Neural crest cell (in vitro differentiated cells): ENCODE data around the gene CBX8. TPM values are rescaled to one million over a fixed set of nuclear protein-coding genes. Genes with fewer than 3 reads are reported as not detected.

Experiments
- DNase-seq: peaks from one replicate; pipeline ENCODE4 v3.0.0; 2021; ENCODE audit warnings: low read depth, mixed read lengths, low spot score
- H3K27ac Mint-ChIP-seq: one replicate; pipeline ENCODE4 v1.8.0; 2021; ENCODE audit warnings: mild to moderate bottlenecking, mixed read lengths; ENCODE audit not compliant: unreplicated experiment
- H3K27me3 Mint-ChIP-seq: 2 replicates; pipeline ENCODE4 v1.8.0; 2021; ENCODE audit warnings: low read depth, mild to moderate bottlenecking, mixed read lengths
- H3K36me3 Mint-ChIP-seq: 2 replicates; pipeline ENCODE4 v1.8.0; 2021; ENCODE audit warnings: low read depth, mild to moderate bottlenecking, mixed read lengths
- H3K4me1 Mint-ChIP-seq: 2 replicates; pipeline ENCODE4 v1.8.0; 2021; ENCODE audit warnings: mixed read lengths
- H3K4me3 Mint-ChIP-seq: one replicate; pipeline ENCODE4 v1.8.0; 2021; ENCODE audit warnings: mild to moderate bottlenecking, mixed read lengths
- H3K9me3 Mint-ChIP-seq: 2 replicates; pipeline ENCODE4 v1.8.0; 2021; ENCODE audit warnings: mixed read lengths
- CTCF ChIP-seq: fragments of 200-600 bp; sonication (generic); conservative IDR thresholded peaks from 2 replicates; pipeline ENCODE4 v1.5.0; 2021; ENCODE audit warnings: antibody characterized with exemption, mild to moderate bottlenecking
- total RNA-seq: library from RNA; stranded (reverse); gene quantifications from 2 replicates; pipeline ENCODE4 v1.2.1, GENCODE V29; 2021

CBX8 gene
- total RNA-seq, 1 donor from 2014 or later: 19.2 TPM

DNA sequence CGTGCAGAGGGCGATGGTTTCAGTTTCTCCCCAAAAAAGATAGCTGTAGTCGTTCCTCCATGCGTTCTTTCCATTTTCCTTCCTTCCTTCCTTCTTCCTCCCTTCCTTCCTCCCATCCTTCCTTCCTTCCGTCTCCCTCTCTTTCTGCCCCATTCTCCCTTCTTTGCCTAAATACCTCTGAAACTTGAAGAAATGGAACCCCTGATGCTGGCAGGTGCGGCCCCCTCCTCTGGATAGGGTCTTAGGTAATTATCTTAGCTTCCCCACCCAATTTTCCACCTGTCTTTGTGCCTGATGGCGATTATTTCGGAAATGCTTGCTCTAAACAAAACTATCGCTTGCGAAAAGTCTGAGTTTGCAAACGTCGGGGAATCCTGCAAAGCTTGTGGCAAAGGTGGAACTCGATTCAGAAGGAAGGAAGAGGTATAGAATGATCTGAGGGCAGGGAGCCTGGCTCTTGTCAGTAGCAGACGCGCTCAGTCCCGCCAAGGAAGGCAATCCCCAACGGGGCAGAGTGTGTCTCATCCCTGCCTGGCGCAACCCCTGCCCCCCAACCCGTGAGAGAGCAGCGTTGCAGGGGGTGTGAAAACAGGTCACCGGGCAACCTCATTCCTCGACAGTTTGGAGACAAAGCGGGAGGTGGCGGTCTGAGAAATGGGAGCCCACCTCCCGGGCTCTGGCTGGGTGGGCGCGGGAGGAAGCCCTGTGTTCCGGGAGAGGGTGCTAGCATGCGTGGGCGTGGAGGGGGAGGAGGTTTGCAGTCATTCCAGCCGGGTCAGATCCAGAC, 2.9 kb upstream of the CBX8 start:
- Mint-ChIP-seq H3K27me3 (peaks cover 85% of the 10 kb centered on the region), H3K9me3 (no peaks in the 10 kb centered on the region), H3K27ac (no peak overlapping the region), H3K4me3 (peak overlapping the region; percentile 87), H3K4me1 (peaks cover 42% of the 10 kb centered on the region), H3K36me3 (peaks cover 5% of the 10 kb centered on the region)
- DNase-seq: no peak
- no peak for TF ChIP-seq CTCF

DNA sequence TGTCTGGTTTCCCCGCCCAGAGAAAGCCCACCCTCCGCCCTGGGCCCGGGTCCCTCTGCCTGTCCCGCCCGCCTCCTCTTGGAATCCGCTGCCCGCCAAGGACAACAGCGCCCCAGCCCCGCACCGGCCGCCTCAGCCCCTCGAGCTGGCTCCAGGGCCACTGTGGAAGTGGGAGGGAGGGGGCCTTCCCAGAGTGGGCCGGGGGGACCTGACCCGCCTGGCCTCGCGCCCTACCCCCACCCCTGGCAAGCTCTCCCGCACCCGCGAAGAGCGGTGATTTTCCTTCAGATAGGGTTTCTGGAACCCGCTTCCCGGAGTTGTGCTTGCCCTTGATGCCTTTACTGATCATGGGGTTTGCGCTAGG, 2.3 kb upstream of the CBX8 start:
- no peak for DNase-seq
- H3K27me3 Mint-ChIP-seq: peaks cover 83% of the 10 kb centered on the region
- peak overlapping the region; percentile 87 for H3K4me3 Mint-ChIP-seq

GRCh38 chr17:79798299-79799173, 1.7 kb upstream of the CBX8 start:
- H3K27ac Mint-ChIP-seq: no peak overlapping the region
- H3K36me3 Mint-ChIP-seq: peaks cover 5% of the 10 kb centered on the region
- no peaks in the 10 kb centered on the region for H3K9me3 Mint-ChIP-seq
- peak overlapping the region; percentile 87 for H3K4me3 Mint-ChIP-seq
- DNase-seq: no peak
- peaks cover 84% of the 10 kb centered on the region for H3K27me3 Mint-ChIP-seq
- TF ChIP-seq CTCF: no peak
- H3K4me1 Mint-ChIP-seq: peaks cover 41% of the 10 kb centered on the region

More for the DNA sequence above, 2.3 kb upstream of the CBX8 start:
- no peak overlapping the region for H3K27ac Mint-ChIP-seq
- TF ChIP-seq CTCF: no peak
- H3K36me3 Mint-ChIP-seq: peaks cover 2% of the 10 kb centered on the region
- peaks cover 37% of the 10 kb centered on the region for H3K4me1 Mint-ChIP-seq
- no peaks in the 10 kb centered on the region for H3K9me3 Mint-ChIP-seq

- Mint-ChIP-seq H3K36me3 (peaks cover 5% of the 10 kb centered on the region), H3K4me3 (no peak overlapping the region), H3K9me3 (no peaks in the 10 kb centered on the region), H3K4me1 (peaks cover 43% of the 10 kb centered on the region), H3K27ac (no peak overlapping the region), H3K27me3 (peaks cover 84% of the 10 kb centered on the region)
- TF ChIP-seq CTCF: no peak
- no peak for DNase-seq
These were observed 818 bp upstream of the CBX8 start for GRCh38 chr17:79797492-79798298.

DNA sequence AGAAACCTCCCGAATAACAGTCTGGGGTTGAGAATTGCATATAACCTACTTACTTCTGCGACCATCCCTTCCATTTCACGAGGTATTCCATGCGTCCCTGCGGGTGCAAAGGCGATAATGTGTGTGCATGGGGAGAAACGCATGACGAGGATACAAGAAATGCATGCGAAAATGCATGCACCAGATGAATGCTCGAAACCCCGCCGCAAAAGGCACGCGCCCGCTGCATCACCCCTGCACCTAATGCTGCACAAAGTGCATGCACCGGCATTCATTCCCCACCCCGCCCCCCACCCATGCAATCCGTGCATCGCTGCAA, 474 bp downstream of the CBX8 start:
- Mint-ChIP-seq H3K4me1 (peaks cover 45% of the 10 kb centered on the region), H3K27ac (peak overlapping the region; percentile 91)
- no peak for TF ChIP-seq CTCF

More for the DNA sequence above, 474 bp downstream of the CBX8 start:
- peaks cover 5% of the 10 kb centered on the region for H3K36me3 Mint-ChIP-seq
- peak overlapping the region; percentile 95 for H3K4me3 Mint-ChIP-seq
- peaks cover 85% of the 10 kb centered on the region for H3K27me3 Mint-ChIP-seq
- no peak for DNase-seq
- no peaks in the 10 kb centered on the region for H3K9me3 Mint-ChIP-seq
